ENCODE measurements around the gene PLEKHH2. TPM values are rescaled to one million over a fixed set of nuclear protein-coding genes. Genes with fewer than 3 reads are reported as not detected.

PLEKHH2 gene
- total RNA-seq, 4 donors from 2014 or later, result 18.9 to 37.4 (median 25.1) TPM

DNA sequence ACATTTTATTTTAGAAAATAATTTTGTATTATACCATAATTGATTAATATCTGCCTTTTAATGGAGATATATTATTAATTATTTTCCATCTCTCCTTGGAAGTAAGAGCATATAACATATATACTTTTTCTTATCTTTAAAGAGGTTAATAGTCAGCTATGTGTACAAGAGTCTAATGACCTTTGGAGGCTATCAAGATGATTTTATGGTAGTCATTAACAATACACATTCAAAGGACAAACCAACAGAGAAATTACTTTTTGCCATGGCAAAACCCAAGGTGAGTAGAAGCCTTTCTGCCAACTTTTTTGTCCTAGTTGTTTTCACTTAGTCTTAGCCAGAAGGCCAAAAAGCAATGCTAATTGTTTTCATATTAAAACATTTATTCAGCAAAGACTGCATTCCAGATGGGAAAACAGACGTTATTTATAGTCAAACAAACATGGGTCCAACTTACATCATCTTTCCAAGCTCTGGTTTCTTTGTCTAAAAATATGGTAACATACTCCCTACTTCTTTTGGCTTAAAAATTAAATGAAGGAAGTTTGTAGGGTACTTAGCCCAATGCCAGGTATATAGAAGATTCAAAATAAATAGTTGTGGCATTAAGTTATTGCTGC is 127.1 kb downstream of the PLEKHH2 start:
- Histone ChIP-seq H3K9me3 (no peaks in the 10 kb centered on the region), H3K27me3 (no peaks in the 10 kb centered on the region), H3K4me1 (no peaks in the 10 kb centered on the region), H3K36me3 (peaks cover 0 to 16% of the 10 kb centered on the region in 2 donors), H3K27ac (no peak overlapping the region), H3K4me3 (no peak overlapping the region)
- no peak for ATAC-seq
- WGBS, 2 donors (ENCODE audit: low coverage in 1 of 2), result 17 to 29% methylated on average over 1 of the region's 1 CpG
- TF ChIP-seq, protein P1, sequence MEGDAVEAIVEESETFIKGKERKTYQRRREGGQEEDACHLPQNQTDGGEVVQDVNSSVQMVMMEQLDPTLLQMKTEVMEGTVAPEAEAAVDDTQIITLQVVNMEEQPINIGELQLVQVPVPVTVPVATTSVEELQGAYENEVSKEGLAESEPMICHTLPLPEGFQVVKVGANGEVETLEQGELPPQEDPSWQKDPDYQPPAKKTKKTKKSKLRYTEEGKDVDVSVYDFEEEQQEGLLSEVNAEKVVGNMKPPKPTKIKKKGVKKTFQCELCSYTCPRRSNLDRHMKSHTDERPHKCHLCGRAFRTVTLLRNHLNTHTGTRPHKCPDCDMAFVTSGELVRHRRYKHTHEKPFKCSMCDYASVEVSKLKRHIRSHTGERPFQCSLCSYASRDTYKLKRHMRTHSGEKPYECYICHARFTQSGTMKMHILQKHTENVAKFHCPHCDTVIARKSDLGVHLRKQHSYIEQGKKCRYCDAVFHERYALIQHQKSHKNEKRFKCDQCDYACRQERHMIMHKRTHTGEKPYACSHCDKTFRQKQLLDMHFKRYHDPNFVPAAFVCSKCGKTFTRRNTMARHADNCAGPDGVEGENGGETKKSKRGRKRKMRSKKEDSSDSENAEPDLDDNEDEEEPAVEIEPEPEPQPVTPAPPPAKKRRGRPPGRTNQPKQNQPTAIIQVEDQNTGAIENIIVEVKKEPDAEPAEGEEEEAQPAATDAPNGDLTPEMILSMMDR (IDR thresholded peaks at IDR 0.05), result no peak
- TF ChIP-seq EP300 (IDR thresholded peaks at IDR 0.05), result no peak
- TF ChIP-seq POLR2AphosphoS5 (IDR thresholded peaks at IDR 0.05), result no peak
- TF ChIP-seq POLR2A (IDR thresholded peaks at IDR 0.05), result no peak

DNA sequence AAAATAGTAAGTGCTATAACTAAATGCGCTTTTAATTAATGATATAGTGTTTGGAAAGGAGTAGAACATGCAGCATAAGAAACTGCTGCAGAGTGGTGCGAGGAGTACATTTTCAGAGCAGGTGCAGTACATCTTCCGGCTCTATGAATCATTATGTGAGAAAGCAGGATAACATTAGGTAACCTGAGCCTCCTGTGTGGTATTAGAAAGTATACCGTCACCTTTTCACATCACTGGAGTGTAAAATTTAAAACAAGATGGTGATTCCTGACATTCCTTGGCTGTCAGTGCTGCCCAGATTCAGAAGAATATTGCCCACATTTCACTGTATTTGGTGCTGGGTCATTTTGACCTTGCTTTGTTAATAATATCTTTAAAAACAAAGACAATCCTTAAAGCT is 128.9 kb downstream of the PLEKHH2 start:
- Histone ChIP-seq H3K4me1 (no peaks in the 10 kb centered on the region), H3K27me3 (no peaks in the 10 kb centered on the region), H3K36me3 (peaks cover 0 to 16% of the 10 kb centered on the region in 2 donors), H3K9me3 (no peaks in the 10 kb centered on the region), H3K4me3 (no peak overlapping the region), H3K27ac (no peak overlapping the region)
- no peak for ATAC-seq
- TF ChIP-seq POLR2AphosphoS5 (IDR thresholded peaks at IDR 0.05) (no peak), POLR2A (IDR thresholded peaks at IDR 0.05) (no peak), EP300 (IDR thresholded peaks at IDR 0.05) (no peak)
- TF ChIP-seq, protein P1 (IDR thresholded peaks at IDR 0.05), result no peak
- WGBS, 2 donors (ENCODE audit: low coverage in 1 of 2), result 43 to 72% methylated on average over 1 to 4 of the region's 4 CpGs

DNA sequence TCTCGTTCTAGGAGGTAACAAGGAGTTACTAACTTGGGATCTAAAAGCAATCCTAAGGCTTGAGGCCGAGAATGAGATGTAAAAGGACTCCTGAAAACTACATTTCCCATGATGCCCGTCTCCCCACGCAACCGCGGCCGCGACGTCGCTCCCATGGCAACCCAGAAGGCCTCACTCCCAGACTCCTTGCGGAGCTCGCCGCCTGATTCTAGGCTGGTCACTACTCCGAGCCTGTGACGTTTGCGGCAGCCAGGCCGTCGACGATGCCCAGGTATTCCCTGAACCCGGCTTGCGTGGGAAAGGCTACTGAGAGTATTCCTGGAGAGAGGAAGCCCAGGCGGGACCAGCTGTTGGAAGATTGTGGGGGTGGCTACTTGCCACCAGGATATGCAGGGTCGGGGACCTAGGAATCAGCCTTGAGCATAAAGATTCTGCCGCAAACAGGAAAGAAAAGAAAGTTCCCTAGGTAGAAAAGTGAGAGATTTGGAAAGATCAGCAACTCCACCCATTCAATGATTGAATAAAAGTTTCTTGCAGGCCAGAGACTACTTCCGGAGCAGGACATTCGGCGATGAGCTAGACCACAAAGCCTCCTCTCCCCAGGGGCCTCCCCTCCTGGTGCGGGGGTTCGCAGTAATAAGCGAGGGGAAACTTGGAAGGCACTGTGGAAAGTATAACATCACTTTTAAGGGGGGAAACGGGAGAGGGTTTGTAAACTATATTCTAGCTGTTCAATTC is 137.0 kb downstream of the PLEKHH2 start, which contains the start of gene DYNC2LI1:
TSS of gene DYNC2LI1 (plus strand) at position 164 of the 738 bp plus-strand sequence. CDS start at position 264, 100 bp downstream.
- Histone ChIP-seq H3K4me3 (peak within 1 kb of the TSS; percentile 70 to 98), H3K9me3 (no peaks in the 10 kb centered on the region), H3K36me3 (peaks cover 0 to 19% of the 10 kb centered on the region in 2 donors), H3K27me3 (no peaks in the 10 kb centered on the region), H3K4me1 (peaks cover 0 to 15% (median 0%) of the 10 kb centered on the region in 3 donors), H3K27ac (peak within 1 kb of the TSS; percentile 83 to 89 (median 86))
- peak; percentile 99 for ATAC-seq
- TF ChIP-seq POLR2A (IDR thresholded peaks at IDR 0.05) (peak; percentile 27 to 28), POLR2AphosphoS5 (IDR thresholded peaks at IDR 0.05) (peak; percentile 73), EP300 (IDR thresholded peaks at IDR 0.05) (no peak)
- TF ChIP-seq, protein P1 (IDR thresholded peaks at IDR 0.05), result no peak
- 0 to 1% methylated on average over 5 to 11 of the region's 31 CpGs for WGBS, 2 donors (ENCODE audit: low coverage in 1 of 2)

DNA sequence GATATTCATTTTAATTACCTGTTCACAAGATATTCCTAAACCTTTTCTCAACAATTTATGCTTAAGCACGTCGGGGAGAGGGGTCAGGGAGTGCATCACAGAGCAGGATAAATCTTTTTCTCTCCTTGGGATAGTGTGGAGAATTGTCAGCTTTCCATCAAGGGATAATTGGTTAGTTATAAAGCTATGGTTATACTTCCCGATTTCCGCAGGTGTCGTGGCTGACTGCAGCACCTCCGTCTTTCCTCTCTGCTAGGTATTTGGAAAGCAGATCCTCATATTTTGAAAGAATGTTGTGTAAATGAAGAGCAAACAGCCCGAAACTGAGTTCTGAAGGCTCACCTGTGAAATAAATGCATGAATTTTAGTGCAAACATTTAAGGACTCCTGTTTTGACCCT is 137.6 kb downstream of the PLEKHH2 start:
- no peak for ATAC-seq
- Histone ChIP-seq H3K9me3 (no peaks in the 10 kb centered on the region), H3K4me1 (peaks cover 0 to 15% (median 0%) of the 10 kb centered on the region in 3 donors), H3K27me3 (no peaks in the 10 kb centered on the region), H3K27ac (peak overlapping the region; percentile 83 to 89 (median 86)), H3K4me3 (peak overlapping the region; percentile 70 to 98), H3K36me3 (peaks cover 0 to 25% of the 10 kb centered on the region in 2 donors)
- TF ChIP-seq POLR2AphosphoS5 (IDR thresholded peaks at IDR 0.05) (no peak), EP300 (IDR thresholded peaks at IDR 0.05) (no peak), POLR2A (IDR thresholded peaks at IDR 0.05) (no peak)
- 24 to 28% methylated on average over 7 of the region's 7 CpGs for WGBS, 2 donors (ENCODE audit: low coverage in 1 of 2)

DNA sequence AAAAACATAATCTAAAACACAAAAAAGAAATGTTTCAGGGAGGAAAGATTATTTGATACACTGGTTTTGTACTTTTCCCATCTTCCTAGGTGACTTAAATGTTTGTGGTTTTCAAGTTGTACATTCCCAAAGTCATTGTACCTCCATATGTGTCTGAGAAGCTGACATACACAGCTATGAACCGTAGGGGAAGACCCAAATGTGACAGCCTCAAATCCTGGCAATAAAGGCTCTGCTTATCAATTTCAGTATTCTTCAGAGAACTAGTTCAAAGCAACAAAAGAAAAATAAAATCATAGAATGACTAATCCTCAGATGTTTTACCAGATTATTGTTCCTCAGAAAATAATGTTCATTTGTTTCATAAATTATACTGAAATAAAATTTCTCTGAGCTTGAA is 139.3 kb downstream of the PLEKHH2 start:
- no peak for ATAC-seq
- 67 to 88% methylated on average over 1 of the region's 1 CpG for WGBS, 2 donors (ENCODE audit: low coverage in 1 of 2)
- H3K27me3 ChIP-seq, result no peaks in the 10 kb centered on the region
- TF ChIP-seq, protein P1 (IDR thresholded peaks at IDR 0.05), result no peak
- no peak for TF ChIP-seq EP300 (IDR thresholded peaks at IDR 0.05)
- no peak for TF ChIP-seq POLR2AphosphoS5 (IDR thresholded peaks at IDR 0.05)
- TF ChIP-seq POLR2A (IDR thresholded peaks at IDR 0.05), result no peak
- no peak overlapping the region for H3K4me3 ChIP-seq
- H3K27ac ChIP-seq, result no peak overlapping the region
- H3K4me1 ChIP-seq, result peaks cover 0 to 15% (median 0%) of the 10 kb centered on the region in 3 donors
- H3K36me3 ChIP-seq, result peaks cover 0 to 30% of the 10 kb centered on the region in 2 donors
- no peaks in the 10 kb centered on the region for H3K9me3 ChIP-seq

All from gastroesophageal sphincter (tissue), 4 donors.